Esophagus squamous epithelium (tissue), 4 donors: ENCODE results near the gene NRXN3.

ENCODE experiments used
- CTCF ChIP-seq, 6 experiments: fragments of 450-650 bp in 4 of 6; fragments of 200-600 bp in 2 of 6; sonication (generic) in 2 of 6; IDR thresholded peaks; one replicate each; pipeline ENCODE4 v1.5.1; 2016 to 2019; ENCODE audit warnings: antibody characterized with exemption in 6 of 6, mild to moderate bottlenecking in 4 of 6, moderate library complexity in 4 of 6
- POLR2A ChIP-seq, 4 donors: fragments of 450-650 bp; IDR thresholded peaks; one replicate each; pipeline ENCODE4 v1.6.1; 2017; ENCODE audit warnings: antibody characterized with exemption in 4 of 4, mild to moderate bottlenecking in 4 of 4, moderate library complexity in 3 of 4

GRCh38 chr14:79082883-79083282 is 912.7 kb downstream of the NRXN3 start:
- TF ChIP-seq CTCF (IDR thresholded peaks at IDR 0.05): no peak
- TF ChIP-seq POLR2A (IDR thresholded peaks at IDR 0.05): no peak
